Glutamatergic neuron (in vitro differentiated cells): Measurements from ENCODE around the gene FAM171A1. TPM values are rescaled to one million over a fixed set of nuclear protein-coding genes. Genes with fewer than 3 reads are reported as not detected.

Source experiments
- DNase-seq: peaks from one replicate; pipeline ENCODE4 v3.0.0; 2022
- H3K27ac Mint-ChIP-seq: one replicate; pipeline ENCODE4 v1.8.0; 2020; ENCODE audit warnings: mild to moderate bottlenecking, mixed read lengths, inconsistent platforms; ENCODE audit not compliant: unreplicated experiment
- H3K27me3 Mint-ChIP-seq: one replicate; pipeline ENCODE4 v1.8.0; 2020; ENCODE audit warnings: mild to moderate bottlenecking, moderate library complexity, mixed read lengths, inconsistent platforms; ENCODE audit not compliant: unreplicated experiment
- H3K36me3 Mint-ChIP-seq: one replicate; pipeline ENCODE4 v1.8.0; 2020; ENCODE audit warnings: mild to moderate bottlenecking, mixed read lengths, inconsistent platforms; ENCODE audit not compliant: unreplicated experiment
- H3K4me1 Mint-ChIP-seq: one replicate; pipeline ENCODE4 v1.8.0; 2020; ENCODE audit warnings: mild to moderate bottlenecking, low read depth, mixed read lengths, inconsistent platforms; ENCODE audit not compliant: unreplicated experiment
- H3K4me3 Mint-ChIP-seq: one replicate; pipeline ENCODE4 v1.8.0; 2020; ENCODE audit warnings: mild to moderate bottlenecking, mixed read lengths, inconsistent platforms; ENCODE audit not compliant: unreplicated experiment
- H3K9me3 Mint-ChIP-seq: one replicate; pipeline ENCODE4 v1.8.0; 2020; ENCODE audit warnings: mild to moderate bottlenecking, moderate library complexity, mixed read lengths, inconsistent platforms; ENCODE audit not compliant: unreplicated experiment
- total RNA-seq: library from RNA; stranded (reverse); fragmentation: NEBNext Ultra II Directional; extraction: Animal tissue kit (Norgen Biotek cat#: 25700); gene quantifications from one replicate; pipeline ENCODE4 v1.2.1, GENCODE V29; 2021; ENCODE audit not compliant: unreplicated experiment
- TF ChIP-seq, protein P1 (sequence below): fragments of 200-600 bp; sonication (generic); IDR thresholded peaks from one replicate; pipeline ENCODE4 v1.5.0; 2021; ENCODE audit not compliant: partially characterized antibody, unreplicated experiment

FAM171A1 gene
- total RNA-seq, 1 donor from 2014 or later = 186 TPM

DNA sequence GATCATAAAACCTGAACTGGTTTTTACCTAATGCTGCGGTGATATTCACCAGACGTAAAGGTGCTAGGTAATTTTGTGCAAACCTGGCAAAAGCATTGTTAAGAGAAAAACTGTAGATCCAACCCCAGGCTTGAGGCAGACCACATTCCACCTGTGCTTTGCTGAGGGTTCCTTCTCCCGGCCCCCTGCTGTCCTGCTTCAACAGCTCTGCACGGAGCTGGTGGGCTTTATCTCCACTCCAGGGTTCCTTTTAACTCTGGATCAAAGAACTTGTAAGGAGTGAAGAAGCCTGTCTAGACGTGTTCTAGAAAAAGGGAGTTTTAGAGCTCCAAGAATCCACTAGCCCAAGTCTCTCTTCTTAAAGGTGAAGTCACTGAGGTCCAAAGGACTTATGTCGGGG lies 115.1 kb downstream of the FAM171A1 start:
- Mint-ChIP-seq H3K27me3 (peaks cover 3% of the 10 kb centered on the region), H3K27ac (no peak overlapping the region), H3K4me1 (peaks cover 43% of the 10 kb centered on the region), H3K36me3 (no peaks in the 10 kb centered on the region), H3K9me3 (no peaks in the 10 kb centered on the region), H3K4me3 (no peak overlapping the region)
- TF ChIP-seq, protein P1, sequence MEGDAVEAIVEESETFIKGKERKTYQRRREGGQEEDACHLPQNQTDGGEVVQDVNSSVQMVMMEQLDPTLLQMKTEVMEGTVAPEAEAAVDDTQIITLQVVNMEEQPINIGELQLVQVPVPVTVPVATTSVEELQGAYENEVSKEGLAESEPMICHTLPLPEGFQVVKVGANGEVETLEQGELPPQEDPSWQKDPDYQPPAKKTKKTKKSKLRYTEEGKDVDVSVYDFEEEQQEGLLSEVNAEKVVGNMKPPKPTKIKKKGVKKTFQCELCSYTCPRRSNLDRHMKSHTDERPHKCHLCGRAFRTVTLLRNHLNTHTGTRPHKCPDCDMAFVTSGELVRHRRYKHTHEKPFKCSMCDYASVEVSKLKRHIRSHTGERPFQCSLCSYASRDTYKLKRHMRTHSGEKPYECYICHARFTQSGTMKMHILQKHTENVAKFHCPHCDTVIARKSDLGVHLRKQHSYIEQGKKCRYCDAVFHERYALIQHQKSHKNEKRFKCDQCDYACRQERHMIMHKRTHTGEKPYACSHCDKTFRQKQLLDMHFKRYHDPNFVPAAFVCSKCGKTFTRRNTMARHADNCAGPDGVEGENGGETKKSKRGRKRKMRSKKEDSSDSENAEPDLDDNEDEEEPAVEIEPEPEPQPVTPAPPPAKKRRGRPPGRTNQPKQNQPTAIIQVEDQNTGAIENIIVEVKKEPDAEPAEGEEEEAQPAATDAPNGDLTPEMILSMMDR = no peak
- no peak for DNase-seq

DNA sequence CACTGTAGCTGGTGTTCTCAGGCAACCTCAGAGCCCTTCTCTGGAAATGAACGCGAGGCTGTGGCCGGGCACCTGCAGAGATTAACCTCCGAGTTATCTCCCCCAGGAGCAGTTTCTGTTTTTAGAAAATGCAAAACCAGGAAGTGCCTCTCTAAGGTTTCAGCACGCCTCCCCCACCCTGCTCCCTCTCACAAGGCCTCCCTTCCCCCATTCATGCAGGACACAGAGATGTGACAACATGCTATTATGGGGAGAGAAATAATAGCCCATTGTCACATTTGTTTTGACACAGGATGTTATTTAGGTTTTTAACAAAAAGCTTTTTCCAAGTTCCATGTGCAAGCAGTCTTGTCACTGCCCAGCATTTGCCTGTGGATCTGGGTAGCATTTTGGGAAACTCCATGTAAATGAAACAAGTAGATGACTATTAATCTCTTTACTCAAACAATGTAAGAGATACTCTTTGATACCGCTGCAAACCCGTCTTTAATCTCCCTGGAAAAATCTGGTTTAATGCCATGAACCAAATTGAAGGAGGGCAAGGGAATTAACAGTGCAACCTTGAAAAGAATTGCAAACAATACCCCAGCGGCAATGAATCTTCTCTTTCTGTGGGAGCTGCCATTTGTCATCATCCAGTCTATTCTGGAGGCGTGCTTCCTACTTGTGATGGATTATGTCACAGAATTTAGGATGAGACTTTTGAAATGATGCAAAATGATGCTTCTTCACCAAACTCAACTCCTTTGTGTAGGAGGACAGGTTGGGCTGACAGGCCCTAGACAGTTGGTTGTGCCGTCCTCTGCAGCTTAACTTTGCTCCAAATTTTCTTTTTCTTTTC lies 116.1 kb downstream of the FAM171A1 start:
- Mint-ChIP-seq H3K9me3 (no peaks in the 10 kb centered on the region), H3K27ac (peak overlapping the region; percentile 62), H3K27me3 (peaks cover 3% of the 10 kb centered on the region), H3K4me1 (peaks cover 48% of the 10 kb centered on the region), H3K4me3 (peak overlapping the region; percentile 60), H3K36me3 (no peaks in the 10 kb centered on the region)
- TF ChIP-seq, protein P1 = no peak
- DNase-seq = no peak

DNA sequence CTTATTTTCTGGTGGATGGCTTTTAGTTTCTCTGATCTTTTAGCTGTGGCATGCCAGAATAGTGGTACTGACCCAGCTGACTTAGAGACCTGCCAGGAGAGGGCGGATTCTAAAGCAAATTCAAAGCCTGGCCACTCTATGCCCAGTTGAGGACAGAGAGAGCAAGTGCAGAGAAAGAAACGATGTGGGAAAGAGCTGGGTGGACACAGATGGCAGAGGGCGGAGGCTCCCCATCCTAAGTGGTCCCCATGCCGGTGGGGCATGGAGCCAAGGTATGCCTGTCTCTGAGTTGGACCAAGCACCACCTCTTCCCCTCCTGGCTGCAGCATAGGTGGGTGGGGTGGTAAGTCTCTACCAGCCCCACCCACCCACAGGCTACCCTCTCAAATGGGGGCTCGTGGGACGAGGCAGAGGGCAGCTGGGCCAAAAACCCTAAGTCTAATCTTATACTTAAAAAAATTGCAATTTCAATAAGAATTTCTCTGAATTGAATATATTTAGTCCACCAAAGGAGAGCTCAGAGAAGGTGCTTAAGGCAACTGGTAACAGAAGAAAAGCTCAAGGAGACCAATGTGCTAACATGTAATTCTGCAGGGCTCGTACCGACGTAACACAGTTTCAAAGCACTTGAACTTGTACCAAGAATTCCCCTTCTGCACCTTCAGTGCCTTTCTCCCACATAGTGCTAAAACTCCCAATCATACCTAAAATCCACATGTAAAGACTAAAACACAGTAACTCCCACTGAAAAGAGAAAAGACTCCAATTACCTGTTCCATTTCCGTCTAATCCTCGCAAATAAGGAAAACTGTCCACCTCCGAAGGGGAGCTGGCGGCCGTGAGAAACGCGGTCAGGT lies 116.9 kb downstream of the FAM171A1 start:
- Mint-ChIP-seq H3K36me3 (no peaks in the 10 kb centered on the region), H3K9me3 (no peaks in the 10 kb centered on the region), H3K4me1 (peaks cover 50% of the 10 kb centered on the region), H3K27ac (peak overlapping the region; percentile 39), H3K27me3 (peaks cover 3% of the 10 kb centered on the region), H3K4me3 (peak overlapping the region; percentile 60)
- TF ChIP-seq, protein P1 = no peak
- no peak for DNase-seq

DNA sequence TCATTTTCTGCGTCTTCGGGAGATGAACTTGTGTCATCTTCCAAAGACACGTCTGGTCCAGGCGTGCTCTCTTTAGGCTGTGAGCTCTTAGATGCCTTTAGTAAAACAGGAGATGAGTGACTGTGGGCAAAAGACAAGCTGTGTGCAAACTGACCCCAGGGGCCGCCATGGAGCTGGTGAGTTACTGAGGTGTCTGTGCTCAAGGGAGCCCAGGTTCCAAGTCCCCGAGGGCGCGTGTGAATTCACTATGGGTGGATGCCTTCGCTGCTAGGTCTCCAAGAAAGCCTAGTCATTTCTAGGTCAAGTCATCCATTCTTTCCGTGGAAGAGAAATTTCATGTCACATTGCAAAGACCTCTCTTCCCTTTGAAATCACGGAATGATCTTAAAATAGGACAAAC lies 118.7 kb downstream of the FAM171A1 start:
- no peaks in the 10 kb centered on the region for H3K9me3 Mint-ChIP-seq

More for the DNA sequence above, 118.7 kb downstream of the FAM171A1 start:
- peaks cover 3% of the 10 kb centered on the region for H3K27me3 Mint-ChIP-seq
- peak overlapping the region; percentile 35 for H3K4me3 Mint-ChIP-seq
- H3K4me1 Mint-ChIP-seq = peaks cover 53% of the 10 kb centered on the region
- no peak for DNase-seq
- H3K27ac Mint-ChIP-seq = peak overlapping the region; percentile 71
- no peaks in the 10 kb centered on the region for H3K36me3 Mint-ChIP-seq
- TF ChIP-seq, protein P1 = no peak
